Astrocyte of the spinal cord (primary cell): ENCODE measurements around the gene IL24.
"Not testable (repeated sequence)": the region's sequence is repeated elsewhere in the genome, so short reads cannot be mapped to it uniquely, and the experiment has no call there.

ENCODE experiments used
- DNase-seq: peaks from one replicate; pipeline ENCODE4 v3.0.0; 2011; ENCODE audit warnings: low read depth, low spot score
- H3K4me3 ChIP-seq: 2 replicates; pipeline ENCODE4 v1.5.1; 2011; ENCODE audit warnings: low read depth, mild to moderate bottlenecking, low read length, moderate library complexity
- in situ Hi-C: cut with HindIII; loops from 2 replicates; pipeline ENCODE4 v1.10.0; 2017; ENCODE audit warnings: low sequenced_read_pairs
- TF ChIP-seq, protein P1 (sequence below): IDR thresholded peaks from 2 replicates; pipeline ENCODE4 v1.5.1; 2012; ENCODE audit warnings: low read depth, mild to moderate bottlenecking, low read length, inconsistent platforms

The IL24 gene, protein sequence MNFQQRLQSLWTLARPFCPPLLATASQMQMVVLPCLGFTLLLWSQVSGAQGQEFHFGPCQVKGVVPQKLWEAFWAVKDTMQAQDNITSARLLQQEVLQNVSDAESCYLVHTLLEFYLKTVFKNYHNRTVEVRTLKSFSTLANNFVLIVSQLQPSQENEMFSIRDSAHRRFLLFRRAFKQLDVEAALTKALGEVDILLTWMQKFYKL

GRCh38 chr1:206897175-206897574, at the start of gene IL24:
TSS of gene IL24 (plus strand) at chr1:206897443. CDS start at chr1:206897833, 390 bp downstream.
- no peak for DNase-seq
- H3K4me3 ChIP-seq: no peak within 1 kb of the TSS
- TF ChIP-seq, protein P1, sequence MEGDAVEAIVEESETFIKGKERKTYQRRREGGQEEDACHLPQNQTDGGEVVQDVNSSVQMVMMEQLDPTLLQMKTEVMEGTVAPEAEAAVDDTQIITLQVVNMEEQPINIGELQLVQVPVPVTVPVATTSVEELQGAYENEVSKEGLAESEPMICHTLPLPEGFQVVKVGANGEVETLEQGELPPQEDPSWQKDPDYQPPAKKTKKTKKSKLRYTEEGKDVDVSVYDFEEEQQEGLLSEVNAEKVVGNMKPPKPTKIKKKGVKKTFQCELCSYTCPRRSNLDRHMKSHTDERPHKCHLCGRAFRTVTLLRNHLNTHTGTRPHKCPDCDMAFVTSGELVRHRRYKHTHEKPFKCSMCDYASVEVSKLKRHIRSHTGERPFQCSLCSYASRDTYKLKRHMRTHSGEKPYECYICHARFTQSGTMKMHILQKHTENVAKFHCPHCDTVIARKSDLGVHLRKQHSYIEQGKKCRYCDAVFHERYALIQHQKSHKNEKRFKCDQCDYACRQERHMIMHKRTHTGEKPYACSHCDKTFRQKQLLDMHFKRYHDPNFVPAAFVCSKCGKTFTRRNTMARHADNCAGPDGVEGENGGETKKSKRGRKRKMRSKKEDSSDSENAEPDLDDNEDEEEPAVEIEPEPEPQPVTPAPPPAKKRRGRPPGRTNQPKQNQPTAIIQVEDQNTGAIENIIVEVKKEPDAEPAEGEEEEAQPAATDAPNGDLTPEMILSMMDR: no peak
- in situ Hi-C loops: no loop called here

GRCh38 chr1:206847946-206848345, 49.3 kb upstream of the IL24 start:
- H3K4me3 ChIP-seq: no peak overlapping the region
- TF ChIP-seq, protein P1: no peak
- in situ Hi-C loops: no loop called here
- DNase-seq: no peak

DNA sequence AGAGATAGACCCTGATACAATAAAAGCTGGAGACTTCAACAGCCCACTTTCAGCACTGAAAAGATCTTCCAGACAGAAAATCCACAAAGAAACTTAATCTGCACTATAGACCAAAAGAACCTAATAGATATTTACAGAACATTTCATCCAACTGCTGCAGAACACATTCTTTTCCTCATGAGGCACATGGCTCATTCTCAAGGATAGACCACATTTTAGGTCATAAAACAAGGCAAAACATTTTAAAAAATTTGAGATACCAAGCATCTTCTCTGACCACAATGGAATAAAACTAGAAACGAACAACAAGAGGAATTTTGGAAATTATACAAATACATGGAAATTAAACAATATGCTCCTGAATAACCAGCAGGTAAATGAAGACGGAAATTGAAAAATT, 46.8 kb upstream of the IL24 start:
- no peak overlapping the region for H3K4me3 ChIP-seq
- no peak for DNase-seq
- TF ChIP-seq, protein P1: no peak
- in situ Hi-C loops: no loop called here

- in situ Hi-C loops: no loop called here
Measured at GRCh38 chr1:206851341-206852010, 45.8 kb upstream of the IL24 start.

GRCh38 chr1:206852662-206853061, 44.6 kb upstream of the IL24 start:
- H3K4me3 ChIP-seq, in situ Hi-C loops: not testable (repeated sequence)

More at GRCh38 chr1:206851341-206852010, 45.8 kb upstream of the IL24 start:
- TF ChIP-seq, protein P1: no peak
- H3K4me3 ChIP-seq: no peak overlapping the region
- peak; percentile 51 for DNase-seq

GRCh38 chr1:206853696-206854095, 43.5 kb upstream of the IL24 start:
- H3K4me3 ChIP-seq, DNase-seq, in situ Hi-C loops: not testable (repeated sequence)

More at GRCh38 chr1:206852662-206853061, 44.6 kb upstream of the IL24 start:
- not testable (repeated sequence) for DNase-seq

DNA sequence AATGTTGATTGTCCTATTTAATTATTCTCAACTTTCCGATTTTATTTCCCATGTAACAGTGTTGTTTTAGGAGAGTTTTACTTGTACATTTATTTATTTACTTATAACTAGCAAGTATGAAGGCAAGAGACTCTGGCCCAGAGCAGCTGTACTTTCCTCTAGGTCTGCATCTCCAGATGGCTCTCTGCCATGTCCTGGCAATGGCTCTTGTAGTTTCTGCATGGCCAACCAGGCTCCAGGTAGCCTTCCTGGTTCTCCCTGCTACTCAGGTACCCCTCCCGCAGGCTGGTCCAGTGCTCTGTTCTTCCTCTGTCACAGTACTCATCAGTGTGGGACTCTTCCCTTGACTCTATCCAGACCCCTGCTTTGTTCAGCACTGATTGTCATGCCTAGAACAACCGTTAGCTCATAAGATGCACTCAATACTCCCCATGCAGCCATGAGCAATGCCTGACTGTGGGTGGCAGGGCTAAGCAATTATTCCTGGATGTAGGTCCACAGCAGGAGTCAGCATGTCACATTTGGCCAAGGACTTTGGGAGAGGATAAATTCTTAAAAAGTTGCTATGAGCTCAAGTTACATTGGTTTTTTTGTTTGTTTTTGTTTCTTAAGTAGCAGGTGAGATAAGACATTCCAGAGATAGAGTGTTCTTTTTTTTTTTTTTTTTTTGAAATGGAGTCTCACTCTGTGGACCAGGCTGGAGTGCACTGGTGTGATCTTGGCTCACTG, 42.7 kb upstream of the IL24 start:
- DNase-seq: peak; percentile 14
- H3K4me3 ChIP-seq: no peak overlapping the region
- TF ChIP-seq, protein P1: no peak
- in situ Hi-C loops: no loop called here
